ENCODE results near the gene MLPH. TPM values are rescaled to one million over a fixed set of nuclear protein-coding genes. Genes with fewer than 3 reads are reported as not detected.

MLPH gene
- total and polyA plus RNA-seq, 4 donors: 1.6 to 25.9 (median 22.3) TPM

GRCh38 chr2:237598468-237599208 lies 111.6 kb downstream of the MLPH start:
- WGBS: 86% methylated on average over 14 of the region's 14 CpGs
- no peak overlapping the region for H3K27ac ChIP-seq (ENCODE audit: low read depth in 1 of 2, low read length in 2 of 2)
- no peaks in the 10 kb centered on the region for H3K27me3 ChIP-seq (ENCODE audit: control insufficient read depth in 4 of 4, insufficient read depth in 4 of 4, low read length in 3 of 4)
- no peaks in the 10 kb centered on the region for H3K36me3 ChIP-seq (ENCODE audit: control insufficient read depth in 4 of 4, insufficient read depth in 3 of 4, low read depth in 1 of 4, low read length in 3 of 4)
- H3K4me3 ChIP-seq (ENCODE audit: low read depth in 1 of 3, low read length in 3 of 3): no peak overlapping the region
- no peaks in the 10 kb centered on the region for H3K9me3 ChIP-seq (ENCODE audit: control insufficient read depth in 4 of 4, low read length in 3 of 4)
- no peak for TF ChIP-seq NR2F2 (IDR thresholded peaks at IDR 0.05)
- no peak for TF ChIP-seq JUND (IDR thresholded peaks at IDR 0.05)
- no peak for TF ChIP-seq HNF4G (IDR thresholded peaks at IDR 0.05)
- TF ChIP-seq, protein P1, sequence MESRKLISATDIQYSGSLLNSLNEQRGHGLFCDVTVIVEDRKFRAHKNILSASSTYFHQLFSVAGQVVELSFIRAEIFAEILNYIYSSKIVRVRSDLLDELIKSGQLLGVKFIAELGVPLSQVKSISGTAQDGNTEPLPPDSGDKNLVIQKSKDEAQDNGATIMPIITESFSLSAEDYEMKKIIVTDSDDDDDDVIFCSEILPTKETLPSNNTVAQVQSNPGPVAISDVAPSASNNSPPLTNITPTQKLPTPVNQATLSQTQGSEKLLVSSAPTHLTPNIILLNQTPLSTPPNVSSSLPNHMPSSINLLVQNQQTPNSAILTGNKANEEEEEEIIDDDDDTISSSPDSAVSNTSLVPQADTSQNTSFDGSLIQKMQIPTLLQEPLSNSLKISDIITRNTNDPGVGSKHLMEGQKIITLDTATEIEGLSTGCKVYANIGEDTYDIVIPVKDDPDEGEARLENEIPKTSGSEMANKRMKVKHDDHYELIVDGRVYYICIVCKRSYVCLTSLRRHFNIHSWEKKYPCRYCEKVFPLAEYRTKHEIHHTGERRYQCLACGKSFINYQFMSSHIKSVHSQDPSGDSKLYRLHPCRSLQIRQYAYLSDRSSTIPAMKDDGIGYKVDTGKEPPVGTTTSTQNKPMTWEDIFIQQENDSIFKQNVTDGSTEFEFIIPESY (IDR thresholded peaks at IDR 0.05): no peak
- no peak for TF ChIP-seq HNF4A (conservative IDR thresholded peaks at IDR 0.05)
- H3K4me1 ChIP-seq (ENCODE audit: control insufficient read depth in 4 of 4, insufficient read depth in 4 of 4, low read length in 3 of 4): peaks cover 8 to 39% (median 16%) of the 10 kb centered on the region in 4 donors
- H3K9ac ChIP-seq (ENCODE audit: low read depth in 1 of 2, low read length in 2 of 2): no peak overlapping the region
- DNase-seq (ENCODE audit: low spot score): no peak

DNA sequence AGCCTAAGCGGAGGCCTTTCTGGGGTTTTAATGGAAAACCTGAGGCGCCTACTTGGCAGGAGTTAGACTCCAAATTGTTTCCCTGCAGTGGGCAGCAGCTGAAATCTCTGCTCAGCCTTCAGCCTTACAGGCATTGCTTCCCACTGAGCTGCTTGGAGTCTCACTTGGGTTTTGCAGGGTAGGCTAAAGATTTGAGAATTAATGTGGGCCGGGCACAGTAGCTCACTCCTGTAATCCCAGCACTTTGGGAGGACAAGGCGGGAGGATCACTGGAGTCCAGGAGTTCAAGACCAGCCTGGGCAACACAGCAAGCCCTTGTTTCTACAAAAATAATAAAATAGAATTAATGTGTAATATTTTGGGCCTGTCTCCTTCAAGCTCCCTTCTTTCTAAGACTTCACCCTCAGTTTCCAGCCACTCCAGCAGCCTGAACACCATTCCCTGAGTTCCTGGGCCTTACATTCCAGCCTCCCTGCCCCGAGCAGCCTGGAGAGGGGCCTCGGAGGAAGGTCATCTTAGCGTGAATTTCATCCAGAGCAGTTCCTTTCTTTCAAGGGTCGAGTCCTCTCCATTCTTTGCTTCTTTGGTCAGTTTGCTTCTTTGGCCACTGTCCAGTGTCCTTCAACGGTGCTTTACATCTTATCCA lies 112.5 kb downstream of the MLPH start:
- Histone ChIP-seq H3K9ac (ENCODE audit: low read depth in 1 of 2, low read length in 2 of 2) (peak overlapping the region; percentile 56 to 69), H3K9me3 (ENCODE audit: control insufficient read depth in 4 of 4, low read length in 3 of 4) (no peaks in the 10 kb centered on the region), H3K4me3 (ENCODE audit: low read depth in 1 of 3, low read length in 3 of 3) (peak overlapping the region in 1 of 3 donors; percentile 17), H3K36me3 (ENCODE audit: control insufficient read depth in 4 of 4, insufficient read depth in 3 of 4, low read depth in 1 of 4, low read length in 3 of 4) (no peaks in the 10 kb centered on the region), H3K27ac (ENCODE audit: low read depth in 1 of 2, low read length in 2 of 2) (peak overlapping the region; percentile 87 to 91), H3K4me1 (ENCODE audit: control insufficient read depth in 4 of 4, insufficient read depth in 4 of 4, low read length in 3 of 4) (peaks cover 3 to 30% (median 10%) of the 10 kb centered on the region in 4 donors), H3K27me3 (ENCODE audit: control insufficient read depth in 4 of 4, insufficient read depth in 4 of 4, low read length in 3 of 4) (no peaks in the 10 kb centered on the region)
- no peak for TF ChIP-seq RXRA (IDR thresholded peaks at IDR 0.05)
- DNase-seq (ENCODE audit: low spot score): no peak
- WGBS: 77% methylated on average over 9 of the region's 9 CpGs

- H3K9me3 ChIP-seq (ENCODE audit: control insufficient read depth in 4 of 4, low read length in 3 of 4): no peaks in the 10 kb centered on the region
- peak overlapping the region in 1 of 3 donors; percentile 17 for H3K4me3 ChIP-seq (ENCODE audit: low read depth in 1 of 3, low read length in 3 of 3)
- H3K36me3 ChIP-seq (ENCODE audit: control insufficient read depth in 4 of 4, insufficient read depth in 3 of 4, low read depth in 1 of 4, low read length in 3 of 4): no peaks in the 10 kb centered on the region
- H3K27ac ChIP-seq (ENCODE audit: low read depth in 1 of 2, low read length in 2 of 2): peak overlapping the region; percentile 87 to 91
- H3K4me1 ChIP-seq (ENCODE audit: control insufficient read depth in 4 of 4, insufficient read depth in 4 of 4, low read length in 3 of 4): peaks cover 0 to 23% (median 6%) of the 10 kb centered on the region in 4 donors
- peak overlapping the region; percentile 56 to 69 for H3K9ac ChIP-seq (ENCODE audit: low read depth in 1 of 2, low read length in 2 of 2)
- 44% methylated on average over 16 of the region's 16 CpGs for WGBS
- H3K27me3 ChIP-seq (ENCODE audit: control insufficient read depth in 4 of 4, insufficient read depth in 4 of 4, low read length in 3 of 4): no peaks in the 10 kb centered on the region
- DNase-seq (ENCODE audit: low spot score): no peak
- TF ChIP-seq YY1 (IDR thresholded peaks at IDR 0.05) (peak; percentile 93), JUND (IDR thresholded peaks at IDR 0.05) (no peak), SP1 (IDR thresholded peaks at IDR 0.05) (peak; percentile 30), FOXA1 (IDR thresholded peaks at IDR 0.05) (no peak), CTCF (IDR thresholded peaks at IDR 0.05; ENCODE audit: low read depth, low read length, missing input control) (peak; percentile 14), HNF4A (conservative IDR thresholded peaks at IDR 0.05) (peak in 1 of 2 donors; percentile 49), HNF4G (IDR thresholded peaks at IDR 0.05) (no peak), FOXA2 (IDR thresholded peaks at IDR 0.05) (no peak), NR2F2 (IDR thresholded peaks at IDR 0.05) (no peak), GABPA (IDR thresholded peaks at IDR 0.05 in 1 of 2, conservative IDR thresholded peaks at IDR 0.05 in 1 of 2) (peak in 1 of 2 donors; percentile 57), EGR1 (IDR thresholded peaks at IDR 0.05; ENCODE audit: low read depth in 2 of 2) (no peak)
- TF ChIP-seq, protein P1 (IDR thresholded peaks at IDR 0.05): no peak
- TF ChIP-seq, protein P2, sequence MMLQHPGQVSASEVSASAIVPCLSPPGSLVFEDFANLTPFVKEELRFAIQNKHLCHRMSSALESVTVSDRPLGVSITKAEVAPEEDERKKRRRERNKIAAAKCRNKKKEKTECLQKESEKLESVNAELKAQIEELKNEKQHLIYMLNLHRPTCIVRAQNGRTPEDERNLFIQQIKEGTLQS (IDR thresholded peaks at IDR 0.05): no peak
- TF ChIP-seq, protein P3, sequence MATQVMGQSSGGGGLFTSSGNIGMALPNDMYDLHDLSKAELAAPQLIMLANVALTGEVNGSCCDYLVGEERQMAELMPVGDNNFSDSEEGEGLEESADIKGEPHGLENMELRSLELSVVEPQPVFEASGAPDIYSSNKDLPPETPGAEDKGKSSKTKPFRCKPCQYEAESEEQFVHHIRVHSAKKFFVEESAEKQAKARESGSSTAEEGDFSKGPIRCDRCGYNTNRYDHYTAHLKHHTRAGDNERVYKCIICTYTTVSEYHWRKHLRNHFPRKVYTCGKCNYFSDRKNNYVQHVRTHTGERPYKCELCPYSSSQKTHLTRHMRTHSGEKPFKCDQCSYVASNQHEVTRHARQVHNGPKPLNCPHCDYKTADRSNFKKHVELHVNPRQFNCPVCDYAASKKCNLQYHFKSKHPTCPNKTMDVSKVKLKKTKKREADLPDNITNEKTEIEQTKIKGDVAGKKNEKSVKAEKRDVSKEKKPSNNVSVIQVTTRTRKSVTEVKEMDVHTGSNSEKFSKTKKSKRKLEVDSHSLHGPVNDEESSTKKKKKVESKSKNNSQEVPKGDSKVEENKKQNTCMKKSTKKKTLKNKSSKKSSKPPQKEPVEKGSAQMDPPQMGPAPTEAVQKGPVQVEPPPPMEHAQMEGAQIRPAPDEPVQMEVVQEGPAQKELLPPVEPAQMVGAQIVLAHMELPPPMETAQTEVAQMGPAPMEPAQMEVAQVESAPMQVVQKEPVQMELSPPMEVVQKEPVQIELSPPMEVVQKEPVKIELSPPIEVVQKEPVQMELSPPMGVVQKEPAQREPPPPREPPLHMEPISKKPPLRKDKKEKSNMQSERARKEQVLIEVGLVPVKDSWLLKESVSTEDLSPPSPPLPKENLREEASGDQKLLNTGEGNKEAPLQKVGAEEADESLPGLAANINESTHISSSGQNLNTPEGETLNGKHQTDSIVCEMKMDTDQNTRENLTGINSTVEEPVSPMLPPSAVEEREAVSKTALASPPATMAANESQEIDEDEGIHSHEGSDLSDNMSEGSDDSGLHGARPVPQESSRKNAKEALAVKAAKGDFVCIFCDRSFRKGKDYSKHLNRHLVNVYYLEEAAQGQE (IDR thresholded peaks at IDR 0.05): peak; percentile 71
Measured at GRCh38 chr2:237600205-237600846, 113.3 kb downstream of the MLPH start.
